K562 (cell line): ENCODE results near the gene RRP9. TPM values are rescaled to one million over a fixed set of nuclear protein-coding genes. Genes with fewer than 3 reads are reported as not detected.

Source experiments
- CBFA2T2 ChIP-seq: fragments of 450-650 bp; conservative IDR thresholded peaks from 2 replicates; pipeline ENCODE4 v1.6.1; 2017; ENCODE audit warnings: mild to moderate bottlenecking
- CHD7 ChIP-seq: fragments of 200-600 bp; sonication (generic); IDR thresholded peaks from one replicate; pipeline ENCODE4 v1.6.1; 2012; ENCODE audit warnings: mild to moderate bottlenecking, low read depth, low read length, inconsistent platforms
- CSDE1 ChIP-seq, 2 experiments: fragments of 450-650 bp; IDR thresholded peaks; 2 replicates each; pipeline ENCODE4 v1.6.1; 2016; ENCODE audit warnings: mild to moderate bottlenecking in 1 of 2
- HDAC2 ChIP-seq: fragments of 450-650 bp; IDR thresholded peaks from 2 replicates; pipeline ENCODE4 v1.6.1; 2016; ENCODE audit warnings: mild to moderate bottlenecking
- ID3 ChIP-seq, 2 experiments: fragments of 250-450 bp in 1 of 2; fragments of 450-650 bp in 1 of 2; sonication (Bioruptor Pico) in 1 of 2; IDR thresholded peaks; 2 replicates each; pipeline versions ENCODE4 v1.6.1 to v1.8.0; 2016 to 2021; ENCODE audit warnings: mild to moderate bottlenecking in 2 of 2, moderate library complexity in 2 of 2, missing compliant biosample characterization in 1 of 2, missing genetic modification characterization in 1 of 2
- JUN ChIP-seq, 2 experiments: sonication (generic) in 1 of 2; formaldehyde crosslinking in 1 of 2; IDR thresholded peaks; 2 replicates each; pipeline versions ENCODE4 v1.6.1 to v1.8.0; 2012 to 2022; ENCODE audit warnings: borderline replicate concordance in 2 of 2, mild to moderate bottlenecking in 2 of 2, improper control_type of control experiment in 1 of 2, low read depth in 1 of 2, low read length in 1 of 2, missing genetic modification reagents in 1 of 2
- MXI1 ChIP-seq: IDR thresholded peaks from 2 replicates; pipeline ENCODE4 v1.6.1; 2011; ENCODE audit warnings: low read depth, mild to moderate bottlenecking, improper control_type of control experiment, low read length
- STAT6 ChIP-seq: sonication (generic); formaldehyde crosslinking; IDR thresholded peaks from 2 replicates; pipeline ENCODE4 v1.8.1; 2023; ENCODE audit warnings: mild to moderate bottlenecking, missing genetic modification reagents
- USF2 ChIP-seq: sonication (generic); formaldehyde crosslinking; IDR thresholded peaks from 2 replicates; pipeline ENCODE4 v1.5.0; 2020; ENCODE audit warnings: missing genetic modification reagents
- ZNF12 ChIP-seq: sonication (generic); formaldehyde crosslinking; IDR thresholded peaks from 2 replicates; pipeline ENCODE4 v1.4.0; 2020; ENCODE audit warnings: mild to moderate bottlenecking, missing genetic modification reagents
- ZNF121 ChIP-seq: sonication (generic); formaldehyde crosslinking; conservative IDR thresholded peaks from 2 replicates; pipeline ENCODE4 v1.8.0; 2022; ENCODE audit warnings: missing genetic modification reagents
- polyA plus RNA-seq, 8 experiments: library from polyadenylated mRNA; depleted of rRNA in 4 of 8; stranded (reverse) in 5 of 8; unstranded in 3 of 8; fragments of >200 nt; fragmentation: Nextera tagmentation in 2 of 8; fragmentation: Illumina TruSeq in 1 of 8; extraction: Ambion mirVana in 2 of 8; extraction: Trizol in 1 of 8; gene quantifications; 2 replicates each; pipeline versions ENCODE4 v1.2.1 to v1.2.3, GENCODE V29; 2011 to 2014; ENCODE audit warnings: inconsistent platforms in 1 of 8, missing spikeins in 1 of 8
- total RNA-seq, 7 experiments: library from RNA; depleted of rRNA in 6 of 7; stranded (reverse); fragments of >200 nt in 6 of 7; fragmentation: Illumina TruSeq in 2 of 7; extraction: Trizol in 2 of 7; gene quantifications; 2 replicates each; pipeline versions ENCODE4 v1.2.1 to v1.2.3, GENCODE V29; 2011 to 2021; ENCODE audit warnings: low replicate concordance in 1 of 7

Gene RRP9
- total and polyA plus RNA-seq, 9 of the 15 experiments (the other 6 are each of a cell fraction or from before 2014, with no cell fraction given), result 5.2 to 67.0 (median 45.9) TPM

- TF ChIP-seq CHD7, result no peak
- TF ChIP-seq ID3 (CRISPR knock-in tag; IDR thresholded peaks at IDR 0.05), result no peak
- TF ChIP-seq ID3 (tag; IDR thresholded peaks at IDR 0.05), result no peak
- TF ChIP-seq CBFA2T2, result no peak
- peak in 1 of 2 experiments; percentile 57; a peak in 1 of 4 replicates for TF ChIP-seq CSDE1 (IDR thresholded peaks at IDR 0.05)
- TF ChIP-seq HDAC2, result no peak
- 0 out of 2 replicates have a peak, but pooled peaks have one; percentile 24 for TF ChIP-seq MXI1
- no peak for TF ChIP-seq ZNF121 (CRISPR knock-in tag)
- TF ChIP-seq USF2 (CRISPR knock-in tag), result no peak
- TF ChIP-seq ZNF12 (CRISPR knock-in tag), result no peak
- no peak for TF ChIP-seq STAT6 (CRISPR knock-in tag)
- TF ChIP-seq JUN (IDR thresholded peaks at IDR 0.05; ENCODE audit: borderline replicate concordance, low read depth, low read length), result no peak
- no peak for TF ChIP-seq JUN (CRISPR knock-in tag; IDR thresholded peaks at IDR 0.05; ENCODE audit: borderline replicate concordance)
Measured at GRCh38 chr3:51975852-51976549, 34.3 kb upstream of the RRP9 start (continued).
